ENCODE measurements around the gene SCN4A. TPM values are rescaled to one million over a fixed set of nuclear protein-coding genes. Genes with fewer than 3 reads are reported as not detected.

Gene SCN4A
- not detected for total RNA-seq

GRCh38 chr17:63972796-63973195, at the start of gene SCN4A:
Gene SCN4A, minus strand, starts transcription at chr17:63972918. Its CDS starts 77 bp downstream, at chr17:63972841.

GRCh38 chr17:64020056-64020766, 47.5 kb upstream of the SCN4A start, which contains the start of gene ICAM2:
Gene ICAM2, minus strand, starts transcription at chr17:64020633. Its CDS starts 13,942 bp downstream, at chr17:64006691.

GRCh38 chr17:63998050-63998720, 25.5 kb upstream of the SCN4A start, which contains the start of gene PRR29:
Gene PRR29, plus strand, starts transcription at chr17:63998351. Its CDS starts 14 bp downstream, at chr17:63998365.

GRCh38 chr17:63931981-63932561, 40.6 kb downstream of the SCN4A start, which contains the start of gene CD79B:
Gene CD79B, minus strand, starts transcription at chr17:63932331. Its CDS starts 70 bp downstream, at chr17:63932261.

GRCh38 chr17:63918789-63919305, 53.9 kb downstream of the SCN4A start, which contains the start of gene GH1:
Gene GH1, minus strand, starts transcription at chr17:63918839. Its CDS starts 63 bp downstream, at chr17:63918776.

GRCh38 chr17:63911041-63911635, 61.6 kb downstream of the SCN4A start, which contains the start of gene CSHL1:
Gene CSHL1, minus strand, starts transcription at chr17:63911258. Its CDS starts 62 bp downstream, at chr17:63911196.

GRCh38 chr17:63896524-63897354, 76.0 kb downstream of the SCN4A start, which contains the start of gene CSH1:
Gene CSH1, minus strand, starts transcription at chr17:63896574. Its CDS starts 63 bp downstream, at chr17:63896511.

Small RNA genes within 50 kb of the gene (small RNA-seq; reads per million reads assigned to genes)
- gene AC127029.1 (ENCODE audit: low replicate concordance) (not detected), gene GH1 (ENCODE audit: low replicate concordance) (not detected)

Other genes starting within 250 kb of the SCN4A start
- gene STRADA, start 231.1 kb downstream of the SCN4A start, total RNA-seq: 64.8 TPM
- gene CCDC47, start 199.3 kb downstream of the SCN4A start, total RNA-seq: 47.0 TPM
- 155 TPM for gene DDX42, start 198.7 kb downstream of the SCN4A start, total RNA-seq
- 35.4 TPM for gene PSMC5, start 145.5 kb downstream of the SCN4A start, total RNA-seq
- gene FTSJ3, start 145.3 kb downstream of the SCN4A start, total RNA-seq: 46.0 TPM
- gene SMARCD2, start 130.2 kb downstream of the SCN4A start, total RNA-seq: 16.6 TPM
- not detected for gene CSH2, start 99.2 kb downstream of the SCN4A start, total RNA-seq
- gene GH2, start 91.0 kb downstream of the SCN4A start, total RNA-seq: not detected
- not detected for gene CSH1, start 76.3 kb downstream of the SCN4A start, total RNA-seq
- gene CSHL1, start 61.7 kb downstream of the SCN4A start, total RNA-seq: not detected
- not detected for gene GH1, start 54.1 kb downstream of the SCN4A start, total RNA-seq
- gene CD79B, start 40.6 kb downstream of the SCN4A start, total RNA-seq: 0.63 TPM
- gene PRR29, start 25.4 kb upstream of the SCN4A start, total RNA-seq: 1.9 TPM
- gene ICAM2, start 47.7 kb upstream of the SCN4A start, total RNA-seq: 6.6 TPM
- 10.0 TPM for gene ERN1, start 157.2 kb upstream of the SCN4A start, total RNA-seq